Hematopoietic multipotent progenitor cell treated with erythropoietin and hydrocortisone succinate and interleukin-3 and kit ligand, for 17 days (in vitro differentiated cells): Measurements from ENCODE around the gene RHOD.

Source experiments
- DNase-seq: peaks from one replicate; pipeline ENCODE4 v3.0.0-alpha.2; 2015; ENCODE audit warnings: low spot score

The RHOD gene

GRCh38 chr11:67032830-67033551 lies 23.7 kb upstream of the RHOD start:
- DNase-seq: no peak

GRCh38 chr11:67033661-67034166 lies 22.9 kb upstream of the RHOD start:
- no peak for DNase-seq

GRCh38 chr11:67034350-67034749 lies 22.3 kb upstream of the RHOD start:
- DNase-seq: no peak

GRCh38 chr11:67040147-67040546 lies 16.5 kb upstream of the RHOD start:
- DNase-seq: no peak

- no peak for DNase-seq
Measured at GRCh38 chr11:67041602-67042001, 15.0 kb upstream of the RHOD start.

GRCh38 chr11:67043572-67044349 lies 12.9 kb upstream of the RHOD start:
- no peak for DNase-seq

- DNase-seq: no peak
Measured at GRCh38 chr11:67044496-67044895, 12.2 kb upstream of the RHOD start.

GRCh38 chr11:67045314-67045713 lies 11.3 kb upstream of the RHOD start:
- DNase-seq: no peak

GRCh38 chr11:67048515-67049130 lies 8.0 kb upstream of the RHOD start:
- no peak for DNase-seq

GRCh38 chr11:67050139-67050538 lies 6.5 kb upstream of the RHOD start:
- no peak for DNase-seq

- DNase-seq: no peak
Measured at GRCh38 chr11:67051180-67051893, 5.3 kb upstream of the RHOD start.

- no peak for DNase-seq
Measured at GRCh38 chr11:67051945-67052488, 4.6 kb upstream of the RHOD start.

GRCh38 chr11:67052891-67053290 lies 3.8 kb upstream of the RHOD start:
- no peak for DNase-seq

- peak; percentile 57 for DNase-seq
Measured at GRCh38 chr11:67053896-67054329, 2.7 kb upstream of the RHOD start.

GRCh38 chr11:67054346-67054835 lies 2.3 kb upstream of the RHOD start:
- no peak for DNase-seq

- DNase-seq: peak; percentile 82
Measured at GRCh38 chr11:67054836-67055523, 1.7 kb upstream of the RHOD start.

GRCh38 chr11:67055812-67056211 lies 835 bp upstream of the RHOD start:
- no peak for DNase-seq

- DNase-seq: no peak
Measured at GRCh38 chr11:67057205-67057672, 592 bp downstream of the RHOD start.

GRCh38 chr11:67058506-67058905 lies 1.9 kb downstream of the RHOD start:
- no peak for DNase-seq

- no peak for DNase-seq
Measured at GRCh38 chr11:67059671-67060070, 3.0 kb downstream of the RHOD start.

GRCh38 chr11:67060111-67060522 lies 3.5 kb downstream of the RHOD start:
- DNase-seq: no peak
